Ascending aorta (tissue), 2 donors: ENCODE data around the gene PLK5. TPM values are rescaled to one million over a fixed set of nuclear protein-coding genes. Genes with fewer than 3 reads are reported as not detected.

Source experiments
- DNase-seq, 2 donors: peaks; one replicate each; pipeline ENCODE4 v3.0.0-alpha.2; 2019; ENCODE audit warnings: low spot score in 2 of 2
- H3K27ac ChIP-seq, 2 donors: fragments of 200-600 bp; sonication (generic); one replicate each; pipeline ENCODE4 v1.5.1; 2016 to 2017; ENCODE audit warnings: mild to moderate bottlenecking in 1 of 2
- H3K27me3 ChIP-seq: fragments of 200-600 bp; sonication (generic); one replicate; pipeline ENCODE4 v1.5.1; 2017
- H3K36me3 ChIP-seq, 2 donors: fragments of 200-600 bp; sonication (generic); one replicate each; pipeline ENCODE4 v1.5.1; 2016
- H3K4me1 ChIP-seq, 2 donors: fragments of 200-600 bp; sonication (generic); one replicate each; pipeline ENCODE4 v1.5.1; 2016 to 2017; ENCODE audit warnings: mild to moderate bottlenecking in 1 of 2
- H3K4me3 ChIP-seq, 2 donors: fragments of 200-600 bp; sonication (generic); one replicate each; pipeline ENCODE4 v1.5.1; 2016 to 2017; ENCODE audit warnings: mild to moderate bottlenecking in 1 of 2
- H3K9me3 ChIP-seq, 2 donors: fragments of 200-600 bp; sonication (generic); one replicate each; pipeline ENCODE4 v1.5.1; 2016
- CTCF ChIP-seq, 3 experiments: fragments of 200-600 bp in 2 of 3; fragments of 450-650 bp in 1 of 3; sonication (generic) in 2 of 3; IDR thresholded peaks; one replicate each; pipeline ENCODE4 v1.5.1; 2016 to 2019; ENCODE audit warnings: antibody characterized with exemption in 3 of 3, mild to moderate bottlenecking in 1 of 3, moderate library complexity in 1 of 3
- intact Hi-C: fragments of 100-400 bp; cut with DNase I; formaldehyde crosslinking; loops from one replicate; pipeline ENCODE4 v1.15.1; 2023
- total RNA-seq: library from RNA; depleted of rRNA; stranded (reverse); fragments of >200 nt; gene quantifications from one replicate; pipeline ENCODE4 v1.1.0, GENCODE V29; 2016

PLK5 gene
- total RNA-seq, 1 donor from 2014 or later: not detected

GRCh38 chr19:1481224-1481892, 42.5 kb upstream of the PLK5 start:
- no peak for TF ChIP-seq CTCF (IDR thresholded peaks at IDR 0.05)
- no peak for DNase-seq
- Histone ChIP-seq H3K4me1 (peaks cover 2 to 14% of the 10 kb centered on the region in 2 donors), H3K27me3 (no peaks in the 10 kb centered on the region), H3K9me3 (no peaks in the 10 kb centered on the region), H3K36me3 (peaks cover 0 to 4% of the 10 kb centered on the region in 2 donors), H3K4me3 (no peak overlapping the region), H3K27ac (no peak overlapping the region)
- intact Hi-C loops: no loop called here

- Histone ChIP-seq H3K4me1 (peaks cover 2 to 14% of the 10 kb centered on the region in 2 donors), H3K36me3 (no peaks in the 10 kb centered on the region), H3K27me3 (no peaks in the 10 kb centered on the region), H3K9me3 (no peaks in the 10 kb centered on the region), H3K27ac (no peak overlapping the region), H3K4me3 (no peak overlapping the region)
- intact Hi-C loops: no loop called here
- DNase-seq: no peak
- no peak for TF ChIP-seq CTCF (IDR thresholded peaks at IDR 0.05)
Observed at GRCh38 chr19:1481893-1482360, 42.0 kb upstream of the PLK5 start.

GRCh38 chr19:1482361-1483130, 41.3 kb upstream of the PLK5 start:
- Histone ChIP-seq H3K9me3 (no peaks in the 10 kb centered on the region), H3K27me3 (no peaks in the 10 kb centered on the region), H3K4me1 (peaks cover under 1 to 14% of the 10 kb centered on the region in 2 donors), H3K27ac (no peak overlapping the region), H3K36me3 (no peaks in the 10 kb centered on the region), H3K4me3 (no peak overlapping the region)
- intact Hi-C loops: no loop called here
- TF ChIP-seq CTCF (IDR thresholded peaks at IDR 0.05): no peak
- DNase-seq: no peak

- H3K4me3 ChIP-seq: no peak overlapping the region
- no peaks in the 10 kb centered on the region for H3K9me3 ChIP-seq
- no peak for DNase-seq
- no peak overlapping the region for H3K27ac ChIP-seq
- TF ChIP-seq CTCF (IDR thresholded peaks at IDR 0.05): no peak
- intact Hi-C loops: no loop called here
- peaks cover 0 to 8% of the 10 kb centered on the region in 2 donors for H3K4me1 ChIP-seq
- no peaks in the 10 kb centered on the region for H3K36me3 ChIP-seq
- no peaks in the 10 kb centered on the region for H3K27me3 ChIP-seq
Observed at GRCh38 chr19:1483131-1483978, 40.5 kb upstream of the PLK5 start.

GRCh38 chr19:1483979-1484428, 39.9 kb upstream of the PLK5 start:
- TF ChIP-seq CTCF (IDR thresholded peaks at IDR 0.05): no peak
- H3K4me3 ChIP-seq: no peak overlapping the region
- no peak overlapping the region for H3K27ac ChIP-seq
- H3K36me3 ChIP-seq: no peaks in the 10 kb centered on the region
- no peaks in the 10 kb centered on the region for H3K9me3 ChIP-seq
- H3K4me1 ChIP-seq: peaks cover 0 to 5% of the 10 kb centered on the region in 2 donors
- H3K27me3 ChIP-seq: no peaks in the 10 kb centered on the region
- intact Hi-C loops: no loop called here
- DNase-seq: no peak
